Neural progenitor cell (in vitro differentiated cells): ENCODE measurements around the gene SYT7. TPM values are rescaled to one million over a fixed set of nuclear protein-coding genes. Genes with fewer than 3 reads are reported as not detected.

Source experiments
- DNase-seq: peaks from one replicate; pipeline ENCODE4 v3.0.0-alpha.2; 2016; ENCODE audit warnings: low spot score
- H2AFZ ChIP-seq: fragments of 200-600 bp; sonication (generic); replicated peaks from 2 replicates; pipeline ENCODE4 v1.6.1; 2016; ENCODE audit warnings: antibody characterized with exemption
- H3F3A ChIP-seq: fragments of 200-600 bp; sonication (generic); 2 replicates; pipeline ENCODE4 v1.6.1; 2016; ENCODE audit warnings: antibody characterized with exemption, low read depth
- H3K27ac ChIP-seq: fragments of 200-600 bp; sonication (generic); 2 replicates; pipeline ENCODE4 v1.5.1; 2016; ENCODE audit warnings: mild to moderate bottlenecking
- H3K27me3 ChIP-seq: fragments of 200-600 bp; sonication (generic); 2 replicates; pipeline ENCODE4 v1.6.1; 2016; ENCODE audit warnings: mild to moderate bottlenecking, moderate library complexity
- H3K36me3 ChIP-seq: fragments of 200-600 bp; sonication (generic); 2 replicates; pipeline ENCODE4 v1.5.1; 2016
- H3K4me1 ChIP-seq: fragments of 200-600 bp; sonication (generic); 2 replicates; pipeline ENCODE4 v1.6.1; 2016; ENCODE audit warnings: mixed run types
- H3K4me2 ChIP-seq: fragments of 200-600 bp; sonication (generic); 2 replicates; pipeline ENCODE4 v1.6.1; 2016
- H3K4me3 ChIP-seq: fragments of 200-600 bp; sonication (generic); 2 replicates; pipeline ENCODE4 v1.5.1; 2016
- H3K79me2 ChIP-seq: fragments of 200-600 bp; sonication (generic); 2 replicates; pipeline ENCODE4 v1.6.1; 2016; ENCODE audit warnings: low read depth
- H3K9ac ChIP-seq: fragments of 200-600 bp; sonication (generic); 2 replicates; pipeline ENCODE4 v1.6.1; 2016
- H3K9me3 ChIP-seq: fragments of 200-600 bp; sonication (generic); 2 replicates; pipeline ENCODE4 v1.5.1; 2016; ENCODE audit warnings: low read depth
- H4K20me1 ChIP-seq: fragments of 200-600 bp; sonication (generic); 2 replicates; pipeline ENCODE4 v1.6.1; 2016; ENCODE audit warnings: low read depth
- H3K27ac Mint-ChIP-seq: 3 replicates; pipeline ENCODE4 v1.8.0; 2021; ENCODE audit warnings: mixed read lengths
- H3K27me3 Mint-ChIP-seq: 2 replicates; pipeline ENCODE4 v1.8.0; 2022; ENCODE audit warnings: low read depth, mild to moderate bottlenecking, inconsistent platforms, moderate library complexity, mixed read lengths; ENCODE audit not compliant: insufficient read depth
- H3K36me3 Mint-ChIP-seq: 3 replicates; pipeline ENCODE4 v1.8.0; 2021; ENCODE audit warnings: mixed read lengths
- H3K4me1 Mint-ChIP-seq: 3 replicates; pipeline ENCODE4 v1.8.0; 2021; ENCODE audit warnings: mixed read lengths
- H3K4me3 Mint-ChIP-seq: 3 replicates; pipeline ENCODE4 v1.8.0; 2021; ENCODE audit warnings: mild to moderate bottlenecking, moderate library complexity, mixed read lengths
- H3K9me3 Mint-ChIP-seq: 3 replicates; pipeline ENCODE4 v1.8.0; 2020; ENCODE audit warnings: mixed read lengths
- CTCF ChIP-seq: fragments of 200-600 bp; sonication (generic); IDR thresholded peaks from 2 replicates; pipeline ENCODE4 v1.5.1; 2017; ENCODE audit warnings: antibody characterized with exemption, mild to moderate bottlenecking
- EZH2 ChIP-seq: fragments of 200-600 bp; sonication (generic); IDR thresholded peaks from 2 replicates; pipeline ENCODE4 v1.6.1; 2017; ENCODE audit warnings: antibody characterized with exemption, mild to moderate bottlenecking, moderate library complexity
- EZH2phosphoT487 ChIP-seq: fragments of 200-600 bp; sonication (generic); IDR thresholded peaks from 2 replicates; pipeline ENCODE4 v1.6.1; 2017; ENCODE audit warnings: antibody characterized with exemption
- total RNA-seq: library from RNA; depleted of rRNA; stranded (reverse); fragments of >200 nt; gene quantifications from 2 replicates; pipeline ENCODE4 v1.2.3, GENCODE V29; 2015; ENCODE audit warnings: low replicate concordance

The SYT7 gene
- total RNA-seq, 1 donor from 2014 or later: 0.73 TPM

- peaks cover 1% of the 10 kb centered on the region for H3K36me3 Mint-ChIP-seq
- Histone ChIP-seq H3K9me3 (no peaks in the 10 kb centered on the region), H3K9ac (no peak overlapping the region), H2AFZ (no peak overlapping the region), H3K4me3 (no peak overlapping the region), H3K36me3 (no peaks in the 10 kb centered on the region), H3K79me2 (no peaks in the 10 kb centered on the region), H3K27me3 (peaks cover 29% of the 10 kb centered on the region), H4K20me1 (peaks cover 6% of the 10 kb centered on the region), H3F3A (peaks cover 11% of the 10 kb centered on the region), H3K4me1 (peaks cover 29% of the 10 kb centered on the region), H3K27ac (no peak overlapping the region), H3K4me2 (no peak overlapping the region)
- peaks cover 38% of the 10 kb centered on the region for H3K4me1 Mint-ChIP-seq
- H3K27ac Mint-ChIP-seq: no peak overlapping the region
- TF ChIP-seq CTCF: no peak
- no peak for DNase-seq
- H3K9me3 Mint-ChIP-seq: no peaks in the 10 kb centered on the region
- H3K27me3 Mint-ChIP-seq: peaks cover 34% of the 10 kb centered on the region
- H3K4me3 Mint-ChIP-seq: no peak overlapping the region
Observed at GRCh38 chr11:61552108-61552635, 28.7 kb downstream of the SYT7 start.

- Mint-ChIP-seq H3K9me3 (no peaks in the 10 kb centered on the region), H3K27ac (no peak overlapping the region), H3K27me3 (peaks cover 35% of the 10 kb centered on the region), H3K4me1 (peaks cover 37% of the 10 kb centered on the region), H3K36me3 (peaks cover 1% of the 10 kb centered on the region), H3K4me3 (no peak overlapping the region)
- Histone ChIP-seq H3K9me3 (no peaks in the 10 kb centered on the region), H3K27me3 (peaks cover 27% of the 10 kb centered on the region), H3F3A (peaks cover 11% of the 10 kb centered on the region), H3K4me2 (no peak overlapping the region), H3K9ac (no peak overlapping the region), H4K20me1 (peaks cover 6% of the 10 kb centered on the region), H3K27ac (no peak overlapping the region), H3K4me3 (no peak overlapping the region), H2AFZ (no peak overlapping the region), H3K79me2 (no peaks in the 10 kb centered on the region), H3K4me1 (peaks cover 29% of the 10 kb centered on the region), H3K36me3 (no peaks in the 10 kb centered on the region)
- DNase-seq: no peak
- no peak for TF ChIP-seq CTCF
- no peak for TF ChIP-seq EZH2phosphoT487
- TF ChIP-seq EZH2: no peak
Observed at GRCh38 chr11:61551634-61552033, 29.2 kb downstream of the SYT7 start.

- Mint-ChIP-seq H3K27me3 (peaks cover 29% of the 10 kb centered on the region), H3K9me3 (no peaks in the 10 kb centered on the region), H3K4me1 (peaks cover 33% of the 10 kb centered on the region), H3K4me3 (no peak overlapping the region), H3K27ac (no peak overlapping the region), H3K36me3 (no peaks in the 10 kb centered on the region)
- Histone ChIP-seq H2AFZ (no peak overlapping the region), H3K4me2 (no peak overlapping the region), H3K4me1 (peaks cover 29% of the 10 kb centered on the region), H3K9me3 (no peaks in the 10 kb centered on the region), H3K79me2 (no peaks in the 10 kb centered on the region), H4K20me1 (peaks cover 6% of the 10 kb centered on the region), H3K27me3 (peaks cover 18% of the 10 kb centered on the region), H3F3A (peaks cover 11% of the 10 kb centered on the region), H3K36me3 (no peaks in the 10 kb centered on the region), H3K4me3 (no peak overlapping the region), H3K9ac (no peak overlapping the region), H3K27ac (no peak overlapping the region)
- no peak for DNase-seq
- no peak for TF ChIP-seq EZH2
- TF ChIP-seq EZH2phosphoT487: no peak
- TF ChIP-seq CTCF: no peak
Observed at GRCh38 chr11:61550665-61551227, 30.1 kb downstream of the SYT7 start.
